Stimulated activated CD8-positive, alpha-beta memory T cell treated with anti-CD3 and anti-CD28 coated beads, Interleukin-15, amount 100 ng/mL, for 48 hours (primary cell): ENCODE data around the gene PET100.
A peak's percentile ranks its signal among the peaks of the same experiment; 100 is the strongest.

Source experiments
- DNase-seq, 2 donors: peaks; one replicate each; pipeline ENCODE4 v3.0.0-alpha.2; 2020; ENCODE audit warnings: low read depth in 2 of 2

The PET100 gene

GRCh38 chr19:7678971-7679751 is 49.6 kb downstream of the PET100 start:
- peak in 1 of 2 donors; percentile 47 for DNase-seq

- no peak for DNase-seq
Measured at GRCh38 chr19:7679771-7680605, 50.4 kb downstream of the PET100 start.

- peak; percentile 81 for DNase-seq
Measured at GRCh38 chr19:7680606-7681339, 51.2 kb downstream of the PET100 start, which contains the start of gene TRAPPC5. TRAPPC5 (plus strand) TSS chr19:7680833; CDS start chr19:7682254, 1,421 bp downstream.
